Measurements from ENCODE around the gene HAUS6.
"Not testable (repeated sequence)": the region's sequence is repeated elsewhere in the genome, so short reads cannot be mapped to it uniquely, and the experiment has no call there.

HAUS6 gene, protein sequence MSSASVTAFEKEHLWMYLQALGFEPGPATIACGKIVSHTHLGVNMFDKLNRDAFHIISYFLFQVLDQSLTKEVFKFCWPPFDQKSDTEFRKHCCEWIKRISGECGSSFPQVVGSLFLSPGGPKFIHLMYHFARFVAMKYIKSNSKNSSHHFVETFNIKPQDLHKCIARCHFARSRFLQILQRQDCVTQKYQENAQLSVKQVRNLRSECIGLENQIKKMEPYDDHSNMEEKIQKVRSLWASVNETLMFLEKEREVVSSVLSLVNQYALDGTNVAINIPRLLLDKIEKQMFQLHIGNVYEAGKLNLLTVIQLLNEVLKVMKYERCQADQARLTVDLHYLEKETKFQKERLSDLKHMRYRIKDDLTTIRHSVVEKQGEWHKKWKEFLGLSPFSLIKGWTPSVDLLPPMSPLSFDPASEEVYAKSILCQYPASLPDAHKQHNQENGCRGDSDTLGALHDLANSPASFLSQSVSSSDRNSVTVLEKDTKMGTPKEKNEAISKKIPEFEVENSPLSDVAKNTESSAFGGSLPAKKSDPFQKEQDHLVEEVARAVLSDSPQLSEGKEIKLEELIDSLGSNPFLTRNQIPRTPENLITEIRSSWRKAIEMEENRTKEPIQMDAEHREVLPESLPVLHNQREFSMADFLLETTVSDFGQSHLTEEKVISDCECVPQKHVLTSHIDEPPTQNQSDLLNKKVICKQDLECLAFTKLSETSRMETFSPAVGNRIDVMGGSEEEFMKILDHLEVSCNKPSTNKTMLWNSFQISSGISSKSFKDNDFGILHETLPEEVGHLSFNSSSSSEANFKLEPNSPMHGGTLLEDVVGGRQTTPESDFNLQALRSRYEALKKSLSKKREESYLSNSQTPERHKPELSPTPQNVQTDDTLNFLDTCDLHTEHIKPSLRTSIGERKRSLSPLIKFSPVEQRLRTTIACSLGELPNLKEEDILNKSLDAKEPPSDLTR

DNA sequence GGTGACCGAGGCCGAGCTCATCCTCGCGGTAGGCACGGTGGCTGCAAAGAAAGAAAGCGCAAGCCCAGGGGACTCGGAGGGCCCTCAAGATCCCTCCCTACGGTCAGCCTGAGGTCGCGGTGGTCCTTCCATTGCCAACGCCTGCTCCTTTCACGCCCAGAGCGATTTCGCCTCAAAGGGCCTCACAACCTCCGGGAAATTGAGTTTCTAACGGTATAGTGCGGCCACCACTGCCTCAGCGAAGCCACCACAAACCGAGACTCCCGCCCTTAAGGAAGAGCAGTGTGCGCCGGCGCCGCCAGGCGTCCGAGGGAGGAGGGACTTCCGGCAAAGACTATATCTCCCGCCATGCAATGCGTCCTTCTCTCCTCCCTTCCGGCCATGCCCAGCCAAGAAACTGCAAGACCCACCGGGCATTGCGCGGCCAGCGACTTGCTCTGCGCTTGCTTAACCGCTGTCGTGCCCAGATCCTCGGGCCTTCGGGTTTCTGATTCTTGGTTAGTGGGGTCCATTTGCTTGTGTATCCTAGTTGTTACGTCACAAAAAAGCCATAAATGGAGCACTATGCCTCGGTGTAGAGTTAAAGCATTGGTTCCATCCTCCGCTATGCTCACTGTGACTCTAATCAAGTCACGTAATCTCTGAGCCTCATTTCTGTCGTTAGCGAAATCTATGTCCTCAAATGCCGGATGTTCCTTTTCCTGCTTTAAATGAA, at the start of gene HAUS6:
TSS of gene HAUS6 (minus strand) at position 274 of the 715 bp plus-strand sequence. CDS start at position 21, 253 bp downstream.
- peak; percentile 98 for DNase-seq

DNA sequence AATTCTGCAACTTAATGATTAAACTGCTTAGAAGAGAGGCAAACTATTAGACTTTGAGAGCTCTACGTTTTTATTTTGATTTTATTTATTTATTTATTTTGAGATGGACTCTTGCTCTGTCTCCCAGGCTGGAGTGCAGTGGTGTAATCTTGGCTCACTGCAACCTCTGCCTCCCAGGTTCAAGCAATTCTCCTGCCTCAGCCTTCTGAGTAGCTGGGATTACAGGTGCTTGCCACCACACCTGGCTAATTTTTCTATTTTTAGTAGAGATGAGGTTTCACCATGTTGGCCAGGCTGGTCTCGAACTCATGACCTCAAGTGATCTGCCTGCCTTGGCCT, 49.4 kb upstream of the HAUS6 start:
- DNase-seq: not testable (repeated sequence)

DNA sequence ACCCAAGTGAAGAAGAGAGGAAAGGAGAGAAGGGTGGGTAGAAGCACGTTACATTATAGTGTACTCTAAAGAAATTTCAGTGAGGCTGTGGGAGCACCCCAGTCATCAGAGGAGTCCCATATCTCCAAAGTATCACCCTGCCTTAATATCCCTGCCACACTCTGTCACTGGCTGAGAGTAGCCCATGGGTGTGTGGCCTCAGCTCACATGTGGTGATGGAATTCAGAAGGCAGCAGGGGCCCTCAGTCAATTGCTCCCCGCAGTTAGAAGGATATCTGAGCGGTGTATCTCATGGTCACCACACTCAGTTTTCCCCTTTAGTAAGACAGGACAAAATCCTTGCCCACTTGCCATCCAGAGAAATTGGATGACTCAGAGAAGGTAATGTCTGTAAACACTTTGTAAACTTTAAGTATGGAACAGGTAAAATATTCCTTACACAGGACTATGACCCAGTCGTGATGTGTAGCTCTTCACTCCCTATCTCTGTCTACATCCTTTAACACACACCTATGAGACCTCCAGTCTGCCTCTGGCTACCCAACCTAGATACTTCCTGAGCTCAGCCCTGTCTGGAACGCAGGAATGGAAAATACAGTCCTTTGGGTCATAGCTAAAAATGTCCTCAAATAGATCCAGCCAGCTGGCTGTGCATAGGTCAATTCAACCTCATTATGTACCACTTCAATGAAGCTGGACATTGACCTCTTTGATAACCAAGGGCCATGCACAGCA, 48.9 kb upstream of the HAUS6 start:
- DNase-seq: no peak

DNA sequence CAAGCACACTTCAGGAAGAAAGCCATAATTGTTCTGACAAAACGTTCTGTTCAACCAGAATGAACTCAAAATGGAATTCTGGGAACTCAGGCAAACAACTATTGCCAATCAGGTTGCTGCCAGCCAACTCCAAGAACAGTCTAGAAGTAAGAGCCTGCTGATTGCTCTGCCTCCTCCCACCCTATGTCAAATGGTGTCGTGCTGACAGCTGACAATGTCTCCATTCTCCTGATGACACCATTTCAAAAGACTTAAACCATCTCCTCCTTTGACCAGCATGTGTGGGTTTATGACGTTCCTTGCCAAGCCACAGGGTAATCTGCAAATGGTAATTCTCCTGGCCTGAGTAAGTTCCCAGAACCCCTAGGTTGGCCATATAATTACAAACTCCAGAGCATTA, 46.5 kb upstream of the HAUS6 start:
- DNase-seq: peak; percentile 51

DNA sequence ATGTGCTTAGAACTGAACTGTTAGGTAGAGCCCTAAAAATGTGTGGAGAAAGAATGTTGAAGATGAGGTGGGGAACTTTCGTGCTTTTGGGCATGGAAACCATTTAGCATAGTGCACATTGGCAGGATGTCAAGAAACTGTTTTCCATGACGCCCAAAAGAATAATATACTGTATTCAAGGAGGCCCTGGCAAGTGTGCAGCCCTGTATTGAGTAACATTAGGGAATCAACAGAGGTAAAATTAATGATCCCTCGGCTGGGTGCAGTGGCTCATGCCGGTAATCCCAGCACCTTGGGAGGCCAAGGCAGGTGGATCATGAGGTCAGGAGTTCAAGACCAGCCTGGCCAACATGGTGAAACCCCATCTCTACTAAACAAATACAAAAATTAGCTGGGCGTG, 45.5 kb upstream of the HAUS6 start:
- DNase-seq: no peak

DNA sequence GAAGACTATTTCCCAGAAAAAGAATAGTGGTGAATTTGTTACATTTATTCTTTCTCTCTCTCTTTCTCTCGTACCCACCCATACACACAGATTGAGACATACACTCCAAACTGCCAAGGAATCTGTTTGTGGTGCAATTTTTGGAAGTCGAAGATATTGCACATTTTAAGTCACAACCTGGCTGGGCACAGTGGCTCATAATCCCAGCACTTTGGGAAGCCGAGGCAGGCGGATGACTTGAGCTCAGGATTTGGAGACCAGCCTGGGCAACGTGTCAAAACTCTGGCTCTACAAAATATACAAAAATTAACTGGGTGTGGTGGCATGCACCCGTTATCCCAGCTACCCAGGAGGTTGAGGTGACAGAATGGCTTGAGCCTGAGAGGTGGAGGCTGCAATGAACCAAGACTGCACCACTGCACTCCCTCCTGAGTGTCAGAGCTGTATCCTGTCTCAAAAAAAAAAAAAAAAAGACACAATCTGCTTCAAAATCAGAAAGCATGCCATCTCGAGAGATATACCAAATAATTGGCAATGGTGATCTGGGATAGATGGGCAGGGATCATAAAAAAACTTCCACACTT, 43.8 kb upstream of the HAUS6 start:
- DNase-seq: no peak

DNA sequence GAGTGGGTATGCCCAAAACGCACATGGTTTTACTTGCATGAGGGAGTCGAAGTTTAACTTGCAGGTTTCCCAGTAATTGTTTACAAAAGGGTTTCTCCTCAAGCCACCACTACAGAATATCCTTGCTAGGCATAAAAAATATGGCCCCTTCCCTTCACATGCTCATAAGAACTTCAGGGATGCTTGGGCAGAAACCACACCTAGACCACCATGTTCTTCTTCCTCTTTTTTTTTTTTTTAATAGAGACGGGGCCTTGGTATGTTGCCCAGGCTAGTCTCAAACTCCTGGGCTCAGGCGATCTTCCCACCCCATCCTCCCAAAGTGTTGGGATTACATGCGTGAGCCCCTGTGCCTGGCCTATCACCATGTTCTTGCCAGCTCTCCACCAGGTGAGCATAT, 43.2 kb upstream of the HAUS6 start:
- no peak for DNase-seq

DNA sequence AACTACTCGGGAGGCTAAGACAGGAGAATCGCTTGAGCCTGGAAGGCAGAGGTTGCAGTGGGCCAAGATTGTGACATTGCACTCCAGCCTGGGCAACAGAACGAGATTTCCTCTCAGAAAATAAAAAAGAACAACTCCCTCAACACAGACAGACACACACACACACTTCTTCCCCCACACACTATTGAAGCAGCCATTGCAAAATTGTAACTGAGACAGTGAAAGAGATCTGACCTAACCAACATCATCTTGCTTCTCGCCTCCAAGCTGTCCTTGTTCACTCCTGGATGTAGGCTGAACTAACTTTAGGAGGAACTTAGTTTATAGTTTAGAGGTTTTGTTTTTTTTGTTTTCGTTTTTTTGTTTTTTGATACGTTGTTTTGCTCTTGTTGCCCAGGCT, 37.6 kb upstream of the HAUS6 start:
- peak; percentile 78 for DNase-seq

DNA sequence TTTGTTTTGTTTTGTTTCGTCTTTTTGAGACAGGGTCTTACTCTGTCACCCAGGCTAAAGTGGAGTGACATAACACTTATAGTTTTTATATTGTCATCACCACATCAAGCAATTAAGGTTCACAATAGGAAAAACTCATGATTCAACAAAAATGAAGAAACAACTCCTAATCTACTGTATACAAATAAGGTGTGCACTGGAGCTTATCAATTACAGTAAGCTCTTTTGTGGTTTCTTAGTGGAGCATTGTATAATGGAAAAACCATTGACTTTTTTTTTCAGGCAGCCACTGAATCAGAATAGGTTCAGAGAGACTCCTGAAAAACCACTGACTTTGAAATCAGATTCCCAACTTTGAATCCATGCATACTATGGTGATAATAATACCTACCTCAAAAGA, 35.4 kb upstream of the HAUS6 start:
- no peak for DNase-seq

DNA sequence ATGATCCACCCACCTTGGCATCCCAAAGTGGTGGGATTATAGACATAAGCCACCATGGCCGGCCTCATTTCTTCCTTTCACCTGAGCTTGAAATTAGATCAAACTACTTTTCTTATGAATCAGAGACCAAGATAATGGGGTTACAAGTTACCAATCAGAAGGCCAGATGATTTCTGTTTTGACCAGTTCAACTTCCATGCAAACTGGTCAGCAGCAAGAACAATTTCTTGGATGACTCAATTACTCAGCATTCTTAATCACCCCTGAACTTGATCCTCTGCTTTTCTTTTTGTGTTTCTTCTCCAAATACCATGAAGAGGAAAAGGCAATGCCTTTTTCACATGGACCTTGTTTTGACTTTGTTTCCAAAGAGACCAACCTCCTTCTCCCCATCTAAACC, 34.6 kb upstream of the HAUS6 start:
- no peak for DNase-seq

DNA sequence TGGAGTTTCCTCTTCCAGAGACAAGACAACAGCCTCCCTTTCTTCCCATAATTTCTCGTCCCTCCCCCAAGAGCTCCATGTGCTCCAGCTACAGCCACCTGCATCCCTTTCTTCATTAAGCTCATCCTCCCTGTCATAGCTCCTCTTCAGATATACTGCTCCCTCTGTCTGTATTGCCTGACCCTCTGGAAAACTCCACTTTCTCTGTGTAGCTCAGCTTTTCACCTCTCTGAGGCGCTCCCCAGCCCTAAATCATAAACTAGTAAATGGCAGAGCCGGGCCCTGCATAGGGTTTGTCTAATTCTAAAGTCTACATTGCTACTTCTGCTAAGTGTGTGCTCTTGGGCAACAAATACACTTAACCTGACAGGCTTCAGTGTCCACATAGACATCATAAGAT, 33.4 kb upstream of the HAUS6 start:
- no peak for DNase-seq

DNA sequence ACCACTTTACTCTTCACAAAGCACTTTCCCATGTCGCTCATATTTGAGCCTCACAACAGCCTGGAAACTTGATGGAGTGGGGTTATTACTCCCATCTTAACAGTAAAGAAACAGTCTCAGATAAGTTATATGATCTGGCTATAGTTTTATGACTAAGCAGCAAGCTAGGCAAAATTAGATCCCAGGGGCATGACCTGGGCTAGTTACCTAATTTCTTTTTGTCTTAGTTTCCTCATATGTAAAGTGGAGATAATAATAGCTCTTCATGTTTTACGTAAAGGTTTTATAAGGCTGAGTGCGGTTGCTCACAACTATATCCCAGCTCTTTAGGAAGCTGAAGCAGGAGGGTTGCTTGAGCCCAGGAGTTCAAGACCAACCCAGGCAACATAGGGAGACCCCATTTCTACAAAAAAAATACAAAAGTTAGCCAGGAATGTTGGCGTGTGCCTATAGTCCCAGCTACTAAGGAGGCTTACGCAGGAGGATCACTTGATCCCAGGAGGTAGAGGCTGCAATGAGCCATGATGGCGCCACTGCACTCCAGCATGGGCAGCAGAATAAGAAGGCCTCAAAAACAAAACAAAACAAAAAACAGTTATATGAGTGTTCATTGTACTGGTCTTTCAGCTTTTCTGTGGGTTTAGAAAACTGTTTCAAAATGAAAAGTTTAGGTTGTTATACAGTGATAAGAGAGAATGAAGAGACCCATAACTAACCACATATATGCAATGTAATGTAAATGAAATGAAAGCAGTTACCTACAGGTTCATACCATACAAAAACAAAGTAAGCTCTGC, 31.0 kb upstream of the HAUS6 start:
- no peak for DNase-seq

DNA sequence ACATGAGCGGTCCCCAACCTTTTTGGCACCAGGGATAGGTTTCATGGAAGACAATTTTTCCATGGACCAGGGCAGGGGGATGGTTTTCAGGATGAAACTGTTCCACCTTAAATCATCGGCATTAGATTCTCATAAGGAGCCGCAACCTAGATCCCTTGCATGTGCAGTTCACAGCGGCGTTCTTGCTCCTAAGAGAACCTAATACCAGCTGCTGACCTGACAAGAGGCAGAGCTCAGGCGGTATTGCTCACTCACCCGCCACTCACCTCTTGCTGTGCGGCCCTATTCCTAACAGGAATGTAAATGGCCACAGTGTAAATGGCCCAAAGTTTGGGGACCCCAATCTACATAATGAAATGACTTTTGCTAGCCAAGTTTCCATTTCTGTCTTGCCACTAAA, 27.7 kb upstream of the HAUS6 start:
- DNase-seq: no peak

DNA sequence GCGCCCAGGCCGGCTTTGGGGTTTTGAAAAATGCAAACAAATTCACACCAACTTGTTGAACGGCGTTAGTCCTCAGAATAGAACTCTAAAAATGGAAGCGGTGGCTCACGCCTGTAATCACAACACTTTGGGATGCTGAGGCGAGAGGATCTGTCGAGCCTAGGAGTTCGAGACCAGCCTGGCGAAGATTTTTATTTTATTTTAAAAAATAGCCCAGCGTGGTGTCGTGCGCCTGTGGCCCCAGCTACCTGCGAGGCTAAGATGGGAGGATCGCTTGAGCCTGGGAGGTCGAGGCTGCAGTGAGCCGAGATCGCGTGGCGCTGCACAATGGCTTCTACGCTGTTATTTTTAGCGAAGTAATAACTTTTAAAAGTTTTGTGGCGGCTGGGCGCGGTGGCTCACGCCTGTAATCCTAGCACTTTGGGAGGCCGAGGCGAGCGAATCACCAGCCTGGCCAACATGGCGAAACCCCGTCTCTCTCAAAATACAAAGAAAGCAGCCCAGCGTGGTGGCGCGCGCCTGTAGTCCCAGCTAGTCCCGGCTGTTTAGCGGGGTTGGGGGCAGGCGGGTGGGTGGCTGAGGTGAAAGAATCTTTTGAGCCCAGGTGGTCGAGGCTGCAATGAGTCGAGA, 25.3 kb upstream of the HAUS6 start:
- peak; percentile 32 for DNase-seq

DNA sequence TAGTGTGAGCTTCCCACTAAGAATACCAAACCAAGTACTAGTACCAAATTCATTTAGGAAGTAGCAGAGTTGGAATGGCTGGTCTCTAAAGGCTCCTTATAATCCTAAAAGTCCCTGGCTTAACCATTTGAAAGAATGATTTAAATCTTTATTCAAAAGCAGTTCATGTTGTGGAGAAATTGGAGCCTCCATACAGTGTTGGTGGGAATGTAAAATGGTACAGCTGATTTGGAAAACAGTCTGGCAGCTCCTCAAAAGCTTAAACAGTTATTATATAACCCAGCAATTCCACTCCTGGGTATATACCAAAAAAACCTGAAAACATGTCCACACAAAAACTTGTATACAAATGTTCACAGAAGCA, 21.7 kb upstream of the HAUS6 start:
- no peak for DNase-seq

DNA sequence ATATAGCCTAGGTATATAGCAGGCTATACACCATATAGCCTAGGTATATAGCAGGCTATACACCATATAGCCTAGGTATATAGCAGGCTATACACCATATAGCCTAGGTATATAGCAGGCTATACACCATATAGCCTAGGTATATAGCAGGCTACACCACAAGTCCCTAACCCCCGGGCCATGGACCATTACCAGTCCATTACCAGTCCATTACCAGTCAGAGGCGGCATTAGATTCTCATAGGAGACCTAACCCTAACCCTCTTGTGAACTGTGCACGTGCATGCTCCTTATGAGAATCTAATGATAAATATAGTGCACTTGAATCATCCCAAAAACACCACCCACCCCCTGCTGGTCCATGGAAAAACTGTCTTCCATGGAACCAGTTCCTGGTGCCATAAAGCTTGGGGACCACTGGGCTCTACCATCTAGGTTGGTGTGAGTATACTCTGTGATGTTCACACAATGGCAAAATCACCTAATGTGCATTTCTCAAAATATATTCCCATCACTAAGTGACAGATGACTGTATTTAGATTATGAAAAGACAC, 19.9 kb upstream of the HAUS6 start:
- DNase-seq: no peak

DNA sequence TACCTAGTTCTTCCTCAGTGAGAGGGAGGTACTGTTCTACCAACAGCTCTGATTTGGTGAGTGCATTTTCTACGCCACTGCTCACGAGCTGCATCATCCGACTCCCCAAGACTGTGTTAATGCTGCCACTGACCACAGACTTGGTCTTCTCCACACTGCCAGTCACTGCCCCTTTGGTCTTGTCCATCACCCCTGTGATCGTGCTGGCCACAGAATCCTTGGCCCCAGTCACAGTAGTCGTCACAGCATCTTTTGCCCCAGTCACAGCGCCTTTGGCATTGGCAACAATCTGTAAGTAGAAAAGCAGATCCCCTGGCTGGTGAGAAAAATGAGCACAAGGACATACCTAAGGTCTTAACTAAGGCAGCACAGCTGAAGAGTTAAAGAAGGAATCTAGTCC, 18.2 kb upstream of the HAUS6 start:
- no peak for DNase-seq

DNA sequence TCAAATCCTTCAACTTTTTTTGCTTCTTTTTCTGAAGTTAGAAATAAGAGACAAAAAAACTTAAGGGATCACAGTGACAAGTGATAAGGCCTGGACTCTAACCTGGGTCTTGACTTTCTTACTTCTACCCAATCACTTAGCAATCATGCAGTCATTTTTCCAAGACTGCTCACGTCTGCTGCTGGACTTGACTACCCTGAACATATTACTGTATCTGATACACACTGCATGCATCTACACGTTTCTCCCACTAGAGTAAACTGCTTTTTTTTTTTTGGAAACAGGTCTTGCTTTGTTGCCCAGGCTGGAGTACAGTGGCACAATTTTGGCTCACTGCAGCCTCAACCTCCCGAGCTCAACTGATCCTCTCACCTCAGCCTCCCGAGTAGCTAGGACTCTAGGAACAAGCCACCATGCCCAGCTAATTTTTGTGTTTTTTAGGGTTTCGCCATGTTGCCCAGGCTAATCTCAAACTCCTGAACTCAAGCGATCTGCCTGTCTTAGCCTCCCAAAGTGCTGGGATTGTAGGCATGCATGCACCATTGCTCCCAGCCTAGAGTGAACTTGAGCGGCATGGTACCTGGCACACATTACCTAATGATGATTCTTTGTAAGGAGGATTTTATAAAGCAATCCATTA, 17.2 kb upstream of the HAUS6 start:
- DNase-seq: no peak

DNA sequence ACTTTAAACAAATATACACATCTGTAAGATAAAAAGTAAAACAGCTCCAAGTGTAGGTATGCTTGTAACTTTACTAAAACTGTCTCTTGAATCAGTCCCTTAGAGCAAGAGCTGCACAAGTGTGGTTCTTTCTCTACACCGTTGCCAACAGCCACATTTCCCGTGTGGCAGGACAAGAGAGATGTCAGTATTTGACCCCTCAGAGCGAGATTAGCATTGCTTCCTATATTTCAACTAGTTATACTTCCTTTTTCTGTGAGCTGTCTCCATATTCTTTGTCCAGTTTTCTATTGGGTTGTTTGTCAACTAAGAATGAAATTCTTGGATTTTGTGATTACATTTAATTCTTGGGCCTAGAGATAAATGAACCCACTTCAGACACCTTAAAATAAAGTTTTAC, 16.5 kb upstream of the HAUS6 start:
- peak; percentile 46 for DNase-seq

DNA sequence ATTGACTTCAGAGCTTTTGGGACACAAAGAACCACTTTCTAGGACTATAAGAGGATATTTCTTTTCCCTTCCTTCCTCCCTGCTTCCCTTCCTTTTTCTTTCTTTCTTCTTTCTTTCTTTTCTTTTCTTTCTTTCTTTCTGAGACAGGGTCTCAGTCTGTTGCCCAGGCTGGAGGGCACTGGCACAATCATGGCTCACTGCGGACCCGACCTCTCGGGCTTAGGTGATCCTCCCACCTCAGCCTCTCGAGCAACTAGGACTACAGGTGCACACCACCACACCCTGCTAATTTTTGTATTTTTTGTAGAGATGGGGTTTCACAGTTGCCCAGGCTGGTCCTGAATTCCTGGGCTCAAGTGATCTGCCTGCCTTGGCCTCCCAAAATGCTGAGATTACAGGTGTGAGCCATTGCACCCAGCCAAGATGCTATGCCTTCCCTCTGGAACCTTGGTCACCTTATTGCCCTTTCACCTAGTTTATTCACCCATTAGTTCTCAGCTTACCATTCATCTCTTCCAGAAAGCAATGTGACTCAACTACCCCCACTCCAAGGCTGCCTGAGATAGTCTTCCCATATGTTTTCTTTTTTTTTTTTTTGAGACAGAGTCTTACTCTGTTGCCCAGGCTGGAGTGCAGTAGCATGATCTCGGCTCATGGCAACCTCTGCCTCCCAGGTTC, 14.5 kb upstream of the HAUS6 start:
- DNase-seq: no peak

Data from inflammatory macrophage treated with lipopolysaccharide for 4 hours (primary cell).